Epithelial cell of esophagus (primary cell): ENCODE results near the gene BRCA2.

ENCODE experiments used
- DNase-seq: peaks from one replicate; pipeline ENCODE4 v3.0.0; 2010; ENCODE audit warnings: low read depth
- H3K4me3 ChIP-seq: 2 replicates; pipeline ENCODE4 v1.5.1; 2011; ENCODE audit warnings: mild to moderate bottlenecking, low read length, control low read depth
- TF ChIP-seq, protein P1 (sequence below): IDR thresholded peaks from 2 replicates; pipeline ENCODE4 v1.5.1; 2011; ENCODE audit warnings: low read depth, mild to moderate bottlenecking, low read length, control low read depth, inconsistent platforms; ENCODE audit not compliant: insufficient read depth; ENCODE audit errors: missing control alignments

Gene BRCA2

DNA sequence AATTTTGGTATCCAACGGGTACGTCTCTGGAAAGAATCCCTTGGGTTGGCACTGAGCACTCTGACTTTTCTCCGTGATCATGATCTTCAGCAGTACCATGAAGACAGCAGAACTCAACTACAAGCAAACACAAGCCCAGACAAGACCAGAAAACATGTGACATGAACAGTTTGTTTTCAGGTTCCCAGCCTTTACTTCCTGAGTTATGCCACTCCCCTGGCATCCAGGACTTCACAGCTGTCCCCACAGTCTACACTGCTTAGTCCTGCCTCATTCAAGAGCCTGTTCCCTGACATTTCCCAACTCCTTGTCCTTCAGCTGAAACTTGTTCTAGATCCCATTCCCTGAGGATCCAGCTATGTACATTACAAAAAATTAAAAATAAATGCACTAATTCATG, 117.5 kb downstream of the BRCA2 start:
- TF ChIP-seq, protein P1, sequence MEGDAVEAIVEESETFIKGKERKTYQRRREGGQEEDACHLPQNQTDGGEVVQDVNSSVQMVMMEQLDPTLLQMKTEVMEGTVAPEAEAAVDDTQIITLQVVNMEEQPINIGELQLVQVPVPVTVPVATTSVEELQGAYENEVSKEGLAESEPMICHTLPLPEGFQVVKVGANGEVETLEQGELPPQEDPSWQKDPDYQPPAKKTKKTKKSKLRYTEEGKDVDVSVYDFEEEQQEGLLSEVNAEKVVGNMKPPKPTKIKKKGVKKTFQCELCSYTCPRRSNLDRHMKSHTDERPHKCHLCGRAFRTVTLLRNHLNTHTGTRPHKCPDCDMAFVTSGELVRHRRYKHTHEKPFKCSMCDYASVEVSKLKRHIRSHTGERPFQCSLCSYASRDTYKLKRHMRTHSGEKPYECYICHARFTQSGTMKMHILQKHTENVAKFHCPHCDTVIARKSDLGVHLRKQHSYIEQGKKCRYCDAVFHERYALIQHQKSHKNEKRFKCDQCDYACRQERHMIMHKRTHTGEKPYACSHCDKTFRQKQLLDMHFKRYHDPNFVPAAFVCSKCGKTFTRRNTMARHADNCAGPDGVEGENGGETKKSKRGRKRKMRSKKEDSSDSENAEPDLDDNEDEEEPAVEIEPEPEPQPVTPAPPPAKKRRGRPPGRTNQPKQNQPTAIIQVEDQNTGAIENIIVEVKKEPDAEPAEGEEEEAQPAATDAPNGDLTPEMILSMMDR: no peak
- no peak overlapping the region for H3K4me3 ChIP-seq
- peak; percentile 91 for DNase-seq

DNA sequence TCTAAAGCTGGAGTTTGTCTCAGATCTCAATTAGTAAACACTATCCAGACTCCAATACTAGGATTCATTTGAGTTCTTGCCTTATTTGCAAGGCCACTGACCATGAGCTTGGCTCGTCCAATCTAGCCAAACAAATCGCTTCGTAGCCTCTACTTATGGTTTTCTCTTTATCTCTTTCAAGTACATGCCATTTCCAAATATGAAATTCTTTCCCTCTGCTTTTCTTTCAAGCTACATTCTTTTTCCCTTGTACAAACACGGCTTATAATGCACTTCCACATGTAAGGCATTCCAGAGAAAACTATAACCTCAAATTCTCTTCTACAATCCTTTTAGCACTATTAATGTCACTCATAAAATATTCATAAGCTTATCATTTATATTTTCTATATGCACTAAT, 123.6 kb downstream of the BRCA2 start:
- no peak overlapping the region for H3K4me3 ChIP-seq
- TF ChIP-seq, protein P1: no peak
- DNase-seq: no peak

DNA sequence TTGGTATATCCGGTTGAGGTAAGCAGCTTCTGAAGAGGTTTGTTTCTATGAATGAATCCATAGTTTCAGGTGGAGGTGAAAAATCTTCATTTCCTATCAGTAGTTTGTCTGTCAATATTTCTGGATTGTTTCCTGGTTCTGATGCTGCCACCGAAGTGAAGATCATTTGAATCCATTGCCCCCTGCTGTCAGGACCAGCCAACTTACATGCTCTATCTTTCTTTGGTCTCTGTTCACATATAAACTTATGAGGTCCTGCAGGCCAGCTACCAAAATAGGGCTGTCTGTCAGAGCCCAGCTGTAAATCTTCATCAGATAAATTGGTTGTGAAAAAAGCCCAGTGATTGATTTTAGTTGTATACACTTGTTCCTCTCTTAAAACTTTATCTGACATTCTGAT, 127.8 kb downstream of the BRCA2 start:
- no peak overlapping the region for H3K4me3 ChIP-seq
- TF ChIP-seq, protein P1: peak; percentile 34
- DNase-seq: peak; percentile 28

DNA sequence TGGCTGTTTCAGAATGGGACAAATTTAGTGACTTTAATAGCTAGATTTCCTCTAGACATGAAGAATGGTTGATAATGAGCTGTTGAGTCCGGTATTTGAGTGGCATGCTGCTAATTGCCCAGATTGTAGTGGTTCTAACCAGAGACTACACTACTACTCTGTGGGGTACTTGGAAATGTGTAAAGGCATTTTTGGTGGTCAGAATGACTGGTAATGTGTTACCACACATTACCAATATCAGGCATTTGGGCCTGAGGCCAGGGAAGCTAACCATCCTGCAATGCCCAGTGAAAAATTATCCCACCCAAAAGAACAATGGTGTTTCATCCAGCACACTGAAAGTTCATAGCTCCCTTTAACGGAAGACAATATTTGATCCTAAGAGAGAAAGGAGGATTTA, 130.2 kb downstream of the BRCA2 start:
- TF ChIP-seq, protein P1: no peak

DNA sequence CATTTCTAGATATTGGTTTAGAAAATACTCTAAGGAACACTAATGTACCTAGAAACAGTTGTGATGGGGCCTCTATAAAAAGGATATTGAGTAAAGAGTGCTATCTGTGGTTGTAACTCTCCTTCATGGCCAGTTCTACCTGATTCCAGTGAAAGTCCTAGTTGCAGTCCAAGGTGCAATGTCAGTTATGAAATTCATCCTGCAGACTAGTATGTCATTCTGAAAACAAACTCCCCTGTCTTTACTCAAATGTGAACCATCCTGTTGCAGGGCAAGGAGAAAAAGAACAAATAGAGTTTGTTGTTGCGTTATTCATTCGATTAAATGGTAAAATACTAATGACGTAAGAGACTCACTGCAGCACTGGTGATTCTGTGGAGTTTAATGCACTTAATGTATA, 130.9 kb downstream of the BRCA2 start:
- no peak overlapping the region for H3K4me3 ChIP-seq
- TF ChIP-seq, protein P1: no peak
- no peak for DNase-seq

More for the DNA sequence above, 130.2 kb downstream of the BRCA2 start:
- no peak for DNase-seq
- H3K4me3 ChIP-seq: no peak overlapping the region

DNA sequence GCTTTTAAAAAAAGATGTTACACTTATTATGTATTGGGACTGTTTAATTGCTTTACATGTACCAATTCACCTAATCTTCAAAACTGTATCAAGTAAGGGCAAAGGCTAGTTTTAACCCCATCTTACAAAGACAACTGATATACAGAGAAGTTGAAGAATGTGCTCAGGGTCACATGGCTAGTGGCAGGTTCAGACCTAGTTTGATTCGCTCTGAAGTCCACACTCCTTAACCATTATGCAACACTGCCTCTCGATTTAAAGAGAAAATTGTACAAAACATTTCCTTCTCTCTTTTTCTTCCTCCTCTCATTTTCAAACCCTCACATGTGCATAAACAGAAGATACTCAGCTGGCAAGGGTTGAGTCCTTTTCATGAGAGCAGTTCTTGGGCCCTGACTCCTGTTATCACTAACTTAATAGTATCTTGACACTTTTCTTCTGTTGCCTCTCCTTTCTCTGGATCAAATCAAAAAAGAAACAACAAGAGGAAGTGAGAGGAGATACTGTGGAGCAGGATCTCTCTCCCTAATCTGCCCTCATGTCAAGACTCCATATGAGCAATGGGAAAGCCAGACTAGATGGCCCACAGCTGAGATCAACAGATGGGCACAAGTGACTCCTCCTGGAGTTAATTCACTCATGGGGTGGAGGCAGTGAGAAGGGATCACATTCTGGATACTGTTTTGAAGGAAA, 131.6 kb downstream of the BRCA2 start:
- no peak overlapping the region for H3K4me3 ChIP-seq
- DNase-seq: no peak
- TF ChIP-seq, protein P1: no peak

DNA sequence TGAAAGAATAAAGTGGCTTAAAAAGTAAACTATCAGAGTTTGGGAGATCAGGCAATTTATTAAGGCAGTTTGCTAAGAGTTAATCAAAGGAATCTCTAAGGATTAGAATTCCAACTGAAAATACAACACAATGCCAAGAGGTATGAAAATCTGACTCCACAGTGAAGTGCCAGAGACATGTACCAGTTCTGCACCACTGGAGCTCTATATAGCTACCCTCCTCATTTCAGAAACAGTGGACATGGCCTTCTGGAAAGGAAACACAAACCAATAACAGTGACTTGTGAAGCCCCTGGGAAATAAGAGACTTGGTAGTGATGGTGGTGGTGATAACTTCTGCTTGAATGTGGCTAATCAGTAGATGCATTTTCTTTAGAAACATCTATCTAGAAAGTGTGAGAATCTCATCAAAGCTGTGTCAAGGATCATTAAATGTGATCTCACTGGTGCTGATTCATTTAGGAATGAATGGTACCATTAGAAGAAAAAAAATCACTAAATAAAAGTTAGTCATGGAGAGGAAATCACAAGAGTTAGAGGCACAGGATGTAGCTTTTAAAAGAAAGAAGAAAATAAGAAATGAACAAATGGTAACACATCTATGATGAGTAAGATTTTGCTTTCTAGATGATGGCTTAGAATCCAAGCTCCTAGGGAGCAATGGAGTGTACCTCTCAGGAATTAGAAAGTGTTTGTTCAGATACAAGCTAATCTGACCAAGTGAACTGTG, 132.8 kb downstream of the BRCA2 start:
- no peak for DNase-seq
- TF ChIP-seq, protein P1: no peak
- no peak overlapping the region for H3K4me3 ChIP-seq
